H9 (cell line): ENCODE data around the gene ALG12. TPM values are rescaled to one million over a fixed set of nuclear protein-coding genes. Genes with fewer than 3 reads are reported as not detected.

Source experiments
- DNase-seq: peaks from one replicate; pipeline ENCODE4 v3.0.0-alpha.2; 2017
- H2AFZ ChIP-seq: one replicate; pipeline ENCODE4 v1.6.1; 2013; ENCODE audit warnings: mild to moderate bottlenecking, low read length, control low read depth, moderate library complexity
- H2AK5ac ChIP-seq: 2 replicates; pipeline ENCODE4 v1.6.1; 2013; ENCODE audit warnings: low read length, control low read depth, mixed read lengths; ENCODE audit not compliant: insufficient read length
- H2BK120ac ChIP-seq: one replicate; pipeline ENCODE4 v1.6.1; 2013; ENCODE audit warnings: low read depth, mild to moderate bottlenecking, low read length, control low read depth, inconsistent platforms; ENCODE audit not compliant: poor library complexity, severe bottlenecking
- H2BK12ac ChIP-seq: 2 replicates; pipeline ENCODE4 v1.6.1; 2013; ENCODE audit warnings: low read length, control low read depth, mixed read lengths, low read depth; ENCODE audit not compliant: insufficient read length
- H2BK15ac ChIP-seq: 2 replicates; pipeline ENCODE4 v1.6.1; 2013; ENCODE audit warnings: low read depth, low read length, control low read depth
- H2BK20ac ChIP-seq: one replicate; pipeline ENCODE4 v1.6.1; 2013; ENCODE audit warnings: low read depth, mild to moderate bottlenecking, low read length, control low read depth, inconsistent platforms; ENCODE audit not compliant: poor library complexity, severe bottlenecking
- H2BK5ac ChIP-seq: 2 replicates; pipeline ENCODE4 v1.6.1; 2013; ENCODE audit warnings: low read length, control low read depth, mixed read lengths; ENCODE audit not compliant: insufficient read length
- H3K14ac ChIP-seq: 2 replicates; pipeline ENCODE4 v1.6.1; 2013; ENCODE audit warnings: low read length, control low read depth; ENCODE audit not compliant: insufficient read depth
- H3K18ac ChIP-seq: 2 replicates; pipeline ENCODE4 v1.6.1; 2013; ENCODE audit warnings: low read depth, mild to moderate bottlenecking, mixed read lengths, low read length, control low read depth; ENCODE audit not compliant: insufficient read length
- H3K23ac ChIP-seq: 2 replicates; pipeline ENCODE4 v1.6.1; 2013; ENCODE audit warnings: low read length, control low read depth, mixed read lengths, low read depth; ENCODE audit not compliant: insufficient read length
- H3K23me2 ChIP-seq: 2 replicates; pipeline ENCODE4 v1.6.1; 2013; ENCODE audit warnings: low read depth, mild to moderate bottlenecking, mixed read lengths, low read length, control low read depth; ENCODE audit not compliant: insufficient read length, poor library complexity, severe bottlenecking
- H3K27ac ChIP-seq: 2 replicates; pipeline ENCODE4 v1.5.1; 2013; ENCODE audit warnings: low read length, control low read depth, mixed read lengths, low read depth; ENCODE audit not compliant: insufficient read length
- H3K27me3 ChIP-seq: 2 replicates; pipeline ENCODE4 v1.6.1; 2013; ENCODE audit warnings: low read length, control low read depth, inconsistent platforms; ENCODE audit not compliant: insufficient read depth
- H3K4ac ChIP-seq: 2 replicates; pipeline ENCODE4 v1.6.1; 2013; ENCODE audit warnings: low read depth, mild to moderate bottlenecking, control low read depth, inconsistent platforms, low read length, moderate library complexity
- H3K4me1 ChIP-seq: 2 replicates; pipeline ENCODE4 v1.6.1; 2013; ENCODE audit warnings: low read length, control low read depth, inconsistent platforms; ENCODE audit not compliant: insufficient read depth
- H3K4me2 ChIP-seq: 2 replicates; pipeline ENCODE4 v1.6.1; 2013; ENCODE audit warnings: low read length, control low read depth, mixed read lengths; ENCODE audit not compliant: insufficient read length, insufficient read depth
- H3K56ac ChIP-seq: 2 replicates; pipeline ENCODE4 v1.6.1; 2013; ENCODE audit warnings: low read depth, mild to moderate bottlenecking, mixed read lengths, low read length, control low read depth; ENCODE audit not compliant: insufficient read length
- H3K79me1 ChIP-seq: 2 replicates; pipeline ENCODE4 v1.6.1; 2013; ENCODE audit warnings: low read depth, mild to moderate bottlenecking, moderate library complexity, low read length, control low read depth, inconsistent platforms; ENCODE audit not compliant: insufficient read depth, poor library complexity, severe bottlenecking
- H3K79me2 ChIP-seq: 2 replicates; pipeline ENCODE4 v1.6.1; 2013; ENCODE audit warnings: low read length, control low read depth, inconsistent platforms; ENCODE audit not compliant: insufficient read depth
- H3K9ac ChIP-seq: 2 replicates; pipeline ENCODE4 v1.6.1; 2013; ENCODE audit warnings: low read length, control low read depth, mixed read lengths; ENCODE audit not compliant: insufficient read length; ENCODE audit errors: extremely low read depth
- H3K9me3 ChIP-seq: one replicate; pipeline ENCODE4 v1.6.1; 2013; ENCODE audit warnings: low read depth, low read length, inconsistent platforms; ENCODE audit not compliant: control insufficient read depth
- H3T11ph ChIP-seq: one replicate; pipeline ENCODE4 v1.6.1; 2013; ENCODE audit warnings: mild to moderate bottlenecking, low read length, control low read depth, inconsistent platforms
- H4K20me1 ChIP-seq: one replicate; pipeline ENCODE4 v1.6.1; 2013; ENCODE audit not compliant: control insufficient read depth, insufficient read length, insufficient read depth
- H4K5ac ChIP-seq: 2 replicates; pipeline ENCODE4 v1.6.1; 2013; ENCODE audit warnings: low read depth, mild to moderate bottlenecking, mixed read lengths, low read length, control low read depth; ENCODE audit not compliant: insufficient read length
- H4K8ac ChIP-seq: replicated peaks from 2 replicates; pipeline ENCODE4 v1.6.1; 2013; ENCODE audit warnings: low read length, control low read depth, mixed read lengths, low read depth; ENCODE audit not compliant: insufficient read length
- H4K91ac ChIP-seq: 2 replicates; pipeline ENCODE4 v1.6.1; 2013; ENCODE audit warnings: low read depth, mild to moderate bottlenecking, moderate library complexity, mixed read lengths, low read length, control low read depth; ENCODE audit not compliant: insufficient read length
- H3K27ac Mint-ChIP-seq, 3 experiments: 2 replicates in 2 of 3; 3 replicates in 1 of 3; pipeline ENCODE4 v1.8.0; 2020 to 2021; ENCODE audit warnings: mixed read lengths in 3 of 3, mild to moderate bottlenecking in 1 of 3, moderate library complexity in 1 of 3
- H3K27me3 Mint-ChIP-seq: 2 replicates; pipeline ENCODE4 v1.8.0; 2021; ENCODE audit warnings: low read depth, mild to moderate bottlenecking, moderate library complexity, mixed read lengths
- H3K36me3 Mint-ChIP-seq, 3 experiments: 2 replicates in 2 of 3; 3 replicates in 1 of 3; pipeline ENCODE4 v1.8.0; 2020 to 2021; ENCODE audit warnings: low read depth in 3 of 3, mixed read lengths in 3 of 3; ENCODE audit not compliant: insufficient read depth in 1 of 3
- H3K4me1 Mint-ChIP-seq, 2 experiments: 2 replicates each; pipeline ENCODE4 v1.8.0; 2020; ENCODE audit warnings: mixed read lengths in 2 of 2
- H3K4me3 Mint-ChIP-seq, 2 experiments: 2 replicates in 1 of 2; 3 replicates in 1 of 2; pipeline ENCODE4 v1.8.0; 2020 to 2021; ENCODE audit warnings: mild to moderate bottlenecking in 2 of 2, mixed read lengths in 2 of 2, moderate library complexity in 1 of 2
- H3K9me3 Mint-ChIP-seq, 2 experiments: 2 replicates in 1 of 2; 3 replicates in 1 of 2; pipeline ENCODE4 v1.8.0; 2020; ENCODE audit warnings: mild to moderate bottlenecking in 2 of 2, mixed read lengths in 2 of 2, moderate library complexity in 1 of 2
- WGBS: extraction: QIAGEN DNeasy Blood & Tissue Kit; methylation state at CpG from one replicate; pipeline ENCODE4 v1.1.7; 2013; ENCODE audit warnings: missing lambda C conversion rate, low lambda C conversion rate, mixed read lengths; ENCODE audit not compliant: insufficient read length; ENCODE audit errors: extremely low coverage; 5-methylcytosine and 5-hydroxymethylcytosine counted together
- total RNA-seq: library from RNA; stranded (reverse); gene quantifications from 2 replicates; pipeline ENCODE4 v1.2.1, GENCODE V29; 2021
- TF ChIP-seq, protein P1 (sequence below): fragments of 200-600 bp; sonication (generic); conservative IDR thresholded peaks from 3 replicates; pipeline ENCODE4 v1.8.0; 2021; ENCODE audit warnings: antibody characterized with exemption, mild to moderate bottlenecking

The ALG12 gene
- total RNA-seq, 1 experiment from 2014 or later: 19.2 TPM

- H2AK5ac ChIP-seq: no peak overlapping the region
- no peak overlapping the region for H2BK5ac ChIP-seq
- H3K9ac ChIP-seq: no peak overlapping the region
- no peak overlapping the region for H3K4ac ChIP-seq
- H3T11ph ChIP-seq: no peak overlapping the region
- peaks cover 5% of the 10 kb centered on the region; the same call in 1 of the 2 replicates for H3K4me1 ChIP-seq
- peaks cover 2% of the 10 kb centered on the region; the same call in 1 of the 2 replicates for H3K27me3 ChIP-seq
- no peak overlapping the region for H2BK120ac ChIP-seq
- no CpG with 5 or more reads among the region's 31 CpGs for WGBS
- H4K5ac ChIP-seq: no peak overlapping the region
- TF ChIP-seq, protein P1, sequence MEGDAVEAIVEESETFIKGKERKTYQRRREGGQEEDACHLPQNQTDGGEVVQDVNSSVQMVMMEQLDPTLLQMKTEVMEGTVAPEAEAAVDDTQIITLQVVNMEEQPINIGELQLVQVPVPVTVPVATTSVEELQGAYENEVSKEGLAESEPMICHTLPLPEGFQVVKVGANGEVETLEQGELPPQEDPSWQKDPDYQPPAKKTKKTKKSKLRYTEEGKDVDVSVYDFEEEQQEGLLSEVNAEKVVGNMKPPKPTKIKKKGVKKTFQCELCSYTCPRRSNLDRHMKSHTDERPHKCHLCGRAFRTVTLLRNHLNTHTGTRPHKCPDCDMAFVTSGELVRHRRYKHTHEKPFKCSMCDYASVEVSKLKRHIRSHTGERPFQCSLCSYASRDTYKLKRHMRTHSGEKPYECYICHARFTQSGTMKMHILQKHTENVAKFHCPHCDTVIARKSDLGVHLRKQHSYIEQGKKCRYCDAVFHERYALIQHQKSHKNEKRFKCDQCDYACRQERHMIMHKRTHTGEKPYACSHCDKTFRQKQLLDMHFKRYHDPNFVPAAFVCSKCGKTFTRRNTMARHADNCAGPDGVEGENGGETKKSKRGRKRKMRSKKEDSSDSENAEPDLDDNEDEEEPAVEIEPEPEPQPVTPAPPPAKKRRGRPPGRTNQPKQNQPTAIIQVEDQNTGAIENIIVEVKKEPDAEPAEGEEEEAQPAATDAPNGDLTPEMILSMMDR: no peak
- no peak overlapping the region for H3K27ac ChIP-seq
- no peaks in the 10 kb centered on the region for H3K9me3 ChIP-seq
- H3K23ac ChIP-seq: no peak overlapping the region
- H2BK20ac ChIP-seq: no peak overlapping the region
- H3K4me2 ChIP-seq: no peak overlapping the region
- H3K79me1 ChIP-seq: peaks cover 16% of the 10 kb centered on the region
- Mint-ChIP-seq H3K27ac (peak overlapping the region in 2 of 3 experiments; percentile 23 to 44; a peak in 2 of 7 replicates), H3K27me3 (peaks cover 10% of the 10 kb centered on the region), H3K9me3 (no peaks in the 10 kb centered on the region), H3K4me1 (peaks cover 25 to 28% of the 10 kb centered on the region in 2 experiments), H3K36me3 (peaks cover 0 to 5% (median 4%) of the 10 kb centered on the region in 3 experiments; a peak in 5 of 7 replicates), H3K4me3 (no peak overlapping the region)
- no peak overlapping the region for H2BK12ac ChIP-seq
- H4K20me1 ChIP-seq: peaks cover 4% of the 10 kb centered on the region
- peaks cover 11% of the 10 kb centered on the region for H3K23me2 ChIP-seq
- no peak overlapping the region for H4K91ac ChIP-seq
- no peak overlapping the region for H3K56ac ChIP-seq
- H3K14ac ChIP-seq: no peak overlapping the region; the same call in 1 of the 2 replicates
- no peak for DNase-seq
- H4K8ac ChIP-seq: no peak overlapping the region
- H3K18ac ChIP-seq: no peak overlapping the region
- no peak overlapping the region for H2AFZ ChIP-seq
- H3K79me2 ChIP-seq: peaks cover 34% of the 10 kb centered on the region; the same call in 1 of the 2 replicates
- no peak overlapping the region for H2BK15ac ChIP-seq
Measured at GRCh38 chr22:49856766-49857618, 61.2 kb downstream of the ALG12 start.
